Measurements from ENCODE around the gene RFX3. TPM values are rescaled to one million over a fixed set of nuclear protein-coding genes. Genes with fewer than 3 reads are reported as not detected.

Gene RFX3
- total RNA-seq, 2 experiments from 2014 or later = 22.9 to 24.8 TPM

- peaks cover 72% of the 10 kb centered on the region for H3K36me3 Mint-ChIP-seq (ENCODE audit: low read depth)
- no peak overlapping the region for H3K27ac Mint-ChIP-seq
- intact Hi-C loops (cut with DNase I, micrococcal nuclease) = loop anchor here in 1 of 2 experiments (10.0 kb wide), 1 partner anchor 94 kb away; no protein-coding TSS in a partner anchor
These were observed 235.5 kb downstream of the RFX3 start for GRCh38 chr9:3290231-3290840.

GRCh38 chr9:3288686-3289085 lies 237.1 kb downstream of the RFX3 start:
- no peak overlapping the region for H3K4me3 ChIP-seq (ENCODE audit: low read length)
- intact Hi-C loops (cut with DNase I, micrococcal nuclease) = no loop called here
- Mint-ChIP-seq H3K4me1 (ENCODE audit: low read depth) (no peaks in the 10 kb centered on the region), H3K36me3 (ENCODE audit: low read depth) (peaks cover 77% of the 10 kb centered on the region), H3K9me3 (no peaks in the 10 kb centered on the region), H3K27me3 (no peaks in the 10 kb centered on the region), H3K4me3 (no peak overlapping the region), H3K27ac (no peak overlapping the region)
- CTCF ChIA-PET = no interaction called here
- POLR2A ChIA-PET = no interaction called here
- peaks cover 15% of the 10 kb centered on the region for H3K36me3 ChIP-seq (ENCODE audit: insufficient read depth, low read length)
- no peak for DNase-seq
- H3K4me1 ChIP-seq (ENCODE audit: insufficient read depth, low read length) = no peaks in the 10 kb centered on the region
- H3K9me3 ChIP-seq (ENCODE audit: control insufficient read depth in 1 of 2, insufficient read depth in 1 of 2, low read length in 2 of 2) = no peaks in the 10 kb centered on the region
- H3K27ac ChIP-seq (ENCODE audit: low read depth in 1 of 2, low read length in 2 of 2) = no peak overlapping the region
- no peaks in the 10 kb centered on the region for H3K27me3 ChIP-seq (ENCODE audit: control insufficient read depth in 1 of 2, insufficient read depth in 2 of 2, low read length in 2 of 2)
- no peak for TF ChIP-seq CTCF (IDR thresholded peaks at IDR 0.05)
- ATAC-seq (ENCODE audit: poor library complexity) = no peak

More at GRCh38 chr9:3290231-3290840, 235.5 kb downstream of the RFX3 start:
- DNase-seq (no peak), ATAC-seq (ENCODE audit: poor library complexity) (no peak)
- Mint-ChIP-seq H3K4me3 (no peak overlapping the region), H3K4me1 (ENCODE audit: low read depth) (no peaks in the 10 kb centered on the region), H3K27me3 (no peaks in the 10 kb centered on the region), H3K9me3 (no peaks in the 10 kb centered on the region)
- Histone ChIP-seq H3K4me1 (ENCODE audit: insufficient read depth, low read length) (no peaks in the 10 kb centered on the region), H3K4me3 (ENCODE audit: low read length) (no peak overlapping the region), H3K27ac (ENCODE audit: low read depth in 1 of 2, low read length in 2 of 2) (no peak overlapping the region), H3K9me3 (ENCODE audit: control insufficient read depth in 1 of 2, insufficient read depth in 1 of 2, low read length in 2 of 2) (no peaks in the 10 kb centered on the region), H3K36me3 (ENCODE audit: insufficient read depth, low read length) (peaks cover 15% of the 10 kb centered on the region), H3K27me3 (ENCODE audit: control insufficient read depth in 1 of 2, insufficient read depth in 2 of 2, low read length in 2 of 2) (no peaks in the 10 kb centered on the region)
- ChIA-PET POLR2A (interaction anchor here (0.6 to 1.2 kb wide), 2 partner anchors 46 to 1347 kb away, joined by 4 read pairs; no protein-coding TSS in a partner anchor), CTCF (interaction anchor here (0.7 kb wide), 1 partner anchor 141 kb away, joined by 3 read pairs; no protein-coding TSS in a partner anchor)
- no peak for TF ChIP-seq CTCF (IDR thresholded peaks at IDR 0.05)

GRCh38 chr9:3285365-3286161 lies 240.2 kb downstream of the RFX3 start:
- no peaks in the 10 kb centered on the region for H3K9me3 ChIP-seq (ENCODE audit: control insufficient read depth in 1 of 2, insufficient read depth in 1 of 2, low read length in 2 of 2)
- TF ChIP-seq CTCF (IDR thresholded peaks at IDR 0.05) = no peak
- peaks cover 17% of the 10 kb centered on the region for H3K36me3 ChIP-seq (ENCODE audit: insufficient read depth, low read length)
- Mint-ChIP-seq H3K36me3 (ENCODE audit: low read depth) (peaks cover 68% of the 10 kb centered on the region), H3K4me1 (ENCODE audit: low read depth) (no peaks in the 10 kb centered on the region), H3K27me3 (no peaks in the 10 kb centered on the region), H3K27ac (no peak overlapping the region), H3K9me3 (no peaks in the 10 kb centered on the region), H3K4me3 (no peak overlapping the region)
- no peak overlapping the region for H3K4me3 ChIP-seq (ENCODE audit: low read length)
- CTCF ChIA-PET = no interaction called here
- no peak overlapping the region for H3K27ac ChIP-seq (ENCODE audit: low read depth in 1 of 2, low read length in 2 of 2)
- POLR2A ChIA-PET = no interaction called here
- ATAC-seq (ENCODE audit: poor library complexity) (no peak), DNase-seq (no peak)
- H3K27me3 ChIP-seq (ENCODE audit: control insufficient read depth in 1 of 2, insufficient read depth in 2 of 2, low read length in 2 of 2) = no peaks in the 10 kb centered on the region
- H3K4me1 ChIP-seq (ENCODE audit: insufficient read depth, low read length) = no peaks in the 10 kb centered on the region
- intact Hi-C loops (cut with DNase I, micrococcal nuclease) = no loop called here
